Neural crest cell (in vitro differentiated cells): ENCODE results near the gene EXOC6. TPM values are rescaled to one million over a fixed set of nuclear protein-coding genes. Genes with fewer than 3 reads are reported as not detected.

ENCODE experiments used
- DNase-seq: peaks from one replicate; pipeline ENCODE4 v3.0.0; 2021; ENCODE audit warnings: low read depth, mixed read lengths, low spot score
- H3K27ac Mint-ChIP-seq: one replicate; pipeline ENCODE4 v1.8.0; 2021; ENCODE audit warnings: mild to moderate bottlenecking, mixed read lengths; ENCODE audit not compliant: unreplicated experiment
- H3K27me3 Mint-ChIP-seq: 2 replicates; pipeline ENCODE4 v1.8.0; 2021; ENCODE audit warnings: low read depth, mild to moderate bottlenecking, mixed read lengths
- H3K36me3 Mint-ChIP-seq: 2 replicates; pipeline ENCODE4 v1.8.0; 2021; ENCODE audit warnings: low read depth, mild to moderate bottlenecking, mixed read lengths
- H3K4me1 Mint-ChIP-seq: 2 replicates; pipeline ENCODE4 v1.8.0; 2021; ENCODE audit warnings: mixed read lengths
- H3K4me3 Mint-ChIP-seq: one replicate; pipeline ENCODE4 v1.8.0; 2021; ENCODE audit warnings: mild to moderate bottlenecking, mixed read lengths
- H3K9me3 Mint-ChIP-seq: 2 replicates; pipeline ENCODE4 v1.8.0; 2021; ENCODE audit warnings: mixed read lengths
- CTCF ChIP-seq: fragments of 200-600 bp; sonication (generic); conservative IDR thresholded peaks from 2 replicates; pipeline ENCODE4 v1.5.0; 2021; ENCODE audit warnings: antibody characterized with exemption, mild to moderate bottlenecking
- total RNA-seq: library from RNA; stranded (reverse); gene quantifications from 2 replicates; pipeline ENCODE4 v1.2.1, GENCODE V29; 2021

The EXOC6 gene
- total RNA-seq, 1 donor from 2014 or later: 17.2 TPM

GRCh38 chr10:93087846-93088245 is 239.5 kb downstream of the EXOC6 start:
- Mint-ChIP-seq H3K4me1 (no peaks in the 10 kb centered on the region), H3K36me3 (no peaks in the 10 kb centered on the region), H3K27ac (no peak overlapping the region), H3K27me3 (peaks cover 6% of the 10 kb centered on the region), H3K9me3 (no peaks in the 10 kb centered on the region), H3K4me3 (no peak overlapping the region)
- no peak for TF ChIP-seq CTCF
- DNase-seq: no peak

GRCh38 chr10:93088466-93088865 is 240.1 kb downstream of the EXOC6 start:
- Mint-ChIP-seq H3K27me3 (peaks cover 6% of the 10 kb centered on the region), H3K4me1 (no peaks in the 10 kb centered on the region), H3K27ac (no peak overlapping the region), H3K9me3 (no peaks in the 10 kb centered on the region), H3K4me3 (no peak overlapping the region), H3K36me3 (no peaks in the 10 kb centered on the region)
- DNase-seq: no peak
- no peak for TF ChIP-seq CTCF

- H3K4me3 Mint-ChIP-seq: no peak overlapping the region
- no peak for TF ChIP-seq CTCF
- H3K9me3 Mint-ChIP-seq: no peaks in the 10 kb centered on the region
- H3K36me3 Mint-ChIP-seq: no peaks in the 10 kb centered on the region
- no peak for DNase-seq
- H3K27me3 Mint-ChIP-seq: peaks cover 6% of the 10 kb centered on the region
- H3K4me1 Mint-ChIP-seq: no peaks in the 10 kb centered on the region
- no peak overlapping the region for H3K27ac Mint-ChIP-seq
Observed at GRCh38 chr10:93090619-93091018, 242.3 kb downstream of the EXOC6 start.

GRCh38 chr10:93091960-93092359 is 243.6 kb downstream of the EXOC6 start:
- Mint-ChIP-seq H3K27me3 (peaks cover 3% of the 10 kb centered on the region), H3K4me1 (no peaks in the 10 kb centered on the region), H3K27ac (no peak overlapping the region), H3K36me3 (no peaks in the 10 kb centered on the region), H3K4me3 (no peak overlapping the region), H3K9me3 (no peaks in the 10 kb centered on the region)
- DNase-seq: no peak
- no peak for TF ChIP-seq CTCF

GRCh38 chr10:93095225-93095624 is 246.9 kb downstream of the EXOC6 start:
- Mint-ChIP-seq H3K27me3 (no peaks in the 10 kb centered on the region), H3K9me3 (peaks cover 2% of the 10 kb centered on the region), H3K36me3 (no peaks in the 10 kb centered on the region), H3K4me3 (no peak overlapping the region), H3K27ac (no peak overlapping the region), H3K4me1 (no peaks in the 10 kb centered on the region)
- no peak for DNase-seq
- TF ChIP-seq CTCF: no peak

GRCh38 chr10:93096901-93097300 is 248.6 kb downstream of the EXOC6 start:
- Mint-ChIP-seq H3K4me1 (no peaks in the 10 kb centered on the region), H3K9me3 (peaks cover 4% of the 10 kb centered on the region)

More at GRCh38 chr10:93096901-93097300, 248.6 kb downstream of the EXOC6 start:
- Mint-ChIP-seq H3K27ac (no peak overlapping the region), H3K4me3 (no peak overlapping the region), H3K27me3 (no peaks in the 10 kb centered on the region), H3K36me3 (no peaks in the 10 kb centered on the region)
- TF ChIP-seq CTCF: no peak
- no peak for DNase-seq
